ENCODE data around the gene SCAI. TPM values are rescaled to one million over a fixed set of nuclear protein-coding genes. Genes with fewer than 3 reads are reported as not detected.

SCAI gene
- total and polyA plus RNA-seq, 9 of the 15 experiments (the other 6 are each of a cell fraction or from before 2014, with no cell fraction given), result 0.70 to 12.4 (median 4.2) TPM

GRCh38 chr9:124941679-124942561, 201.4 kb downstream of the SCAI start (continued):
- TF ChIP-seq ZFP30 (CRISPR knock-in tag; IDR thresholded peaks at IDR 0.05; ENCODE audit: borderline replicate concordance) (no peak), SMARCA4 (IDR thresholded peaks at IDR 0.05) (no peak), SMC3 (conservative IDR thresholded peaks at IDR 0.05; ENCODE audit: insufficient read depth, low read depth, low read length) (no peak), CREB3 (tag; conservative IDR thresholded peaks at IDR 0.05; ENCODE audit: low read depth) (no peak), NEUROD1 (IDR thresholded peaks at IDR 0.05; ENCODE audit: borderline replicate concordance, low read depth, low read length, partially characterized antibody) (no peak), SNRNP70 (optimal IDR thresholded peaks at IDR 0.05; ENCODE audit: low read depth, low read length) (no peak), JUND (IDR thresholded peaks at IDR 0.05; ENCODE audit: borderline replicate concordance, low read depth, low read length) (no peak), JUND (tag; IDR thresholded peaks at IDR 0.05; ENCODE audit: borderline replicate concordance, low read depth, low read length) (no peak)
- TF ChIP-seq, protein P1, sequence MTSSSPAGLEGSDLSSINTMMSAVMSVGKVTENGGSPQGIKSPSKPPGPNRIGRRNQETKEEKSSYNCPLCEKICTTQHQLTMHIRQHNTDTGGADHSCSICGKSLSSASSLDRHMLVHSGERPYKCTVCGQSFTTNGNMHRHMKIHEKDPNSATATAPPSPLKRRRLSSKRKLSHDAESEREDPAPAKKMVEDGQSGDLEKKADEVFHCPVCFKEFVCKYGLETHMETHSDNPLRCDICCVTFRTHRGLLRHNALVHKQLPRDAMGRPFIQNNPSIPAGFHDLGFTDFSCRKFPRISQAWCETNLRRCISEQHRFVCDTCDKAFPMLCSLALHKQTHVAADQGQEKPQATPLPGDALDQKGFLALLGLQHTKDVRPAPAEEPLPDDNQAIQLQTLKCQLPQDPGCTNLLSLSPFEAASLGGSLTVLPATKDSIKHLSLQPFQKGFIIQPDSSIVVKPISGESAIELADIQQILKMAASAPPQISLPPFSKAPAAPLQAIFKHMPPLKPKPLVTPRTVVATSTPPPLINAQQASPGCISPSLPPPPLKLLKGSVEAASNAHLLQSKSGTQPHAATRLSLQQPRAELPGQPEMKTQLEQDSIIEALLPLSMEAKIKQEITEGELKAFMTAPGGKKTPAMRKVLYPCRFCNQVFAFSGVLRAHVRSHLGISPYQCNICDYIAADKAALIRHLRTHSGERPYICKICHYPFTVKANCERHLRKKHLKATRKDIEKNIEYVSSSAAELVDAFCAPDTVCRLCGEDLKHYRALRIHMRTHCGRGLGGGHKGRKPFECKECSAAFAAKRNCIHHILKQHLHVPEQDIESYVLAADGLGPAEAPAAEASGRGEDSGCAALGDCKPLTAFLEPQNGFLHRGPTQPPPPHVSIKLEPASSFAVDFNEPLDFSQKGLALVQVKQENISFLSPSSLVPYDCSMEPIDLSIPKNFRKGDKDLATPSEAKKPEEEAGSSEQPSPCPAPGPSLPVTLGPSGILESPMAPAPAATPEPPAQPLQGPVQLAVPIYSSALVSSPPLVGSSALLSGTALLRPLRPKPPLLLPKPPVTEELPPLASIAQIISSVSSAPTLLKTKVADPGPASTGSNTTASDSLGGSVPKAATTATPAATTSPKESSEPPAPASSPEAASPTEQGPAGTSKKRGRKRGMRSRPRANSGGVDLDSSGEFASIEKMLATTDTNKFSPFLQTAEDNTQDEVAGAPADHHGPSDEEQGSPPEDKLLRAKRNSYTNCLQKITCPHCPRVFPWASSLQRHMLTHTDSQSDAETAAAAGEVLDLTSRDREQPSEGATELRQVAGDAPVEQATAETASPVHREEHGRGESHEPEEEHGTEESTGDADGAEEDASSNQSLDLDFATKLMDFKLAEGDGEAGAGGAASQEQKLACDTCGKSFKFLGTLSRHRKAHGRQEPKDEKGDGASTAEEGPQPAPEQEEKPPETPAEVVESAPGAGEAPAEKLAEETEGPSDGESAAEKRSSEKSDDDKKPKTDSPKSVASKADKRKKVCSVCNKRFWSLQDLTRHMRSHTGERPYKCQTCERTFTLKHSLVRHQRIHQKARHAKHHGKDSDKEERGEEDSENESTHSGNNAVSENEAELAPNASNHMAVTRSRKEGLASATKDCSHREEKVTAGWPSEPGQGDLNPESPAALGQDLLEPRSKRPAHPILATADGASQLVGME (CRISPR knock-in tag; IDR thresholded peaks at IDR 0.05), result no peak
- TF ChIP-seq, protein P2, sequence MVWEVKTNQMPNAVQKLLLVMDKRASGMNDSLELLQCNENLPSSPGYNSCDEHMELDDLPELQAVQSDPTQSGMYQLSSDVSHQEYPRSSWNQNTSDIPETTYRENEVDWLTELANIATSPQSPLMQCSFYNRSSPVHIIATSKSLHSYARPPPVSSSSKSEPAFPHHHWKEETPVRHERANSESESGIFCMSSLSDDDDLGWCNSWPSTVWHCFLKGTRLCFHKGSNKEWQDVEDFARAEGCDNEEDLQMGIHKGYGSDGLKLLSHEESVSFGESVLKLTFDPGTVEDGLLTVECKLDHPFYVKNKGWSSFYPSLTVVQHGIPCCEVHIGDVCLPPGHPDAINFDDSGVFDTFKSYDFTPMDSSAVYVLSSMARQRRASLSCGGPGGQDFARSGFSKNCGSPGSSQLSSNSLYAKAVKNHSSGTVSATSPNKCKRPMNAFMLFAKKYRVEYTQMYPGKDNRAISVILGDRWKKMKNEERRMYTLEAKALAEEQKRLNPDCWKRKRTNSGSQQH (CRISPR knock-in tag; IDR thresholded peaks at IDR 0.05), result no peak
- TF ChIP-seq, protein P3, sequence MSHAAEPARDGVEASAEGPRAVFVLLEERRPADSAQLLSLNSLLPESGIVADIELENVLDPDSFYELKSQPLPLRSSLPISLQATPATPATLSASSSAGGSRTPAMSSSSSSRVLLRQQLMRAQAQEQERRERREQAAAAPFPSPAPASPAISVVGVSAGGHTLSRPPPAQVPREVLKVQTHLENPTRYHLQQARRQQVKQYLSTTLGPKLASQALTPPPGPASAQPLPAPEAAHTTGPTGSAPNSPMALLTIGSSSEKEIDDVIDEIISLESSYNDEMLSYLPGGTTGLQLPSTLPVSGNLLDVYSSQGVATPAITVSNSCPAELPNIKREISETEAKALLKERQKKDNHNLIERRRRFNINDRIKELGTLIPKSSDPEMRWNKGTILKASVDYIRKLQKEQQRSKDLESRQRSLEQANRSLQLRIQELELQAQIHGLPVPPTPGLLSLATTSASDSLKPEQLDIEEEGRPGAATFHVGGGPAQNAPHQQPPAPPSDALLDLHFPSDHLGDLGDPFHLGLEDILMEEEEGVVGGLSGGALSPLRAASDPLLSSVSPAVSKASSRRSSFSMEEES (CRISPR knock-in tag; IDR thresholded peaks at IDR 0.05), result no peak
- TF ChIP-seq, protein P4, sequence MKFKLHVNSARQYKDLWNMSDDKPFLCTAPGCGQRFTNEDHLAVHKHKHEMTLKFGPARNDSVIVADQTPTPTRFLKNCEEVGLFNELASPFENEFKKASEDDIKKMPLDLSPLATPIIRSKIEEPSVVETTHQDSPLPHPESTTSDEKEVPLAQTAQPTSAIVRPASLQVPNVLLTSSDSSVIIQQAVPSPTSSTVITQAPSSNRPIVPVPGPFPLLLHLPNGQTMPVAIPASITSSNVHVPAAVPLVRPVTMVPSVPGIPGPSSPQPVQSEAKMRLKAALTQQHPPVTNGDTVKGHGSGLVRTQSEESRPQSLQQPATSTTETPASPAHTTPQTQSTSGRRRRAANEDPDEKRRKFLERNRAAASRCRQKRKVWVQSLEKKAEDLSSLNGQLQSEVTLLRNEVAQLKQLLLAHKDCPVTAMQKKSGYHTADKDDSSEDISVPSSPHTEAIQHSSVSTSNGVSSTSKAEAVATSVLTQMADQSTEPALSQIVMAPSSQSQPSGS (CRISPR knock-in tag; IDR thresholded peaks at IDR 0.05), result no peak

All from K562 (cell line).